Spleen (tissue), 7 donors: ENCODE data around the gene PALS1.

Experiments used
- POLR2A ChIP-seq, 3 donors: fragments of 450-650 bp; IDR thresholded peaks; one replicate each; pipeline ENCODE4 v1.5.1; 2017; ENCODE audit warnings: antibody characterized with exemption in 3 of 3, mild to moderate bottlenecking in 1 of 3
- TF ChIP-seq, protein P1 (sequence below), 11 experiments: fragments of 200-600 bp in 7 of 11; fragments of 450-650 bp in 4 of 11; sonication (generic) in 4 of 11; IDR thresholded peaks in 8 of 11; conservative IDR thresholded peaks in 3 of 11; 1 replicate in 7 of 11; 2 replicates in 4 of 11; pipeline versions ENCODE4 v1.4.0 to v1.8.0; 2016 to 2021; ENCODE audit warnings: antibody characterized with exemption in 11 of 11, inconsistent platforms in 4 of 11, mild to moderate bottlenecking in 1 of 11
- donor health status: DM: no; HTN: no; CAD: no; lungs with moderate emphysema.
- donor health status: DM: no; HTN: no; CAD: no.
- donor health status: DM: no; HTN: no; CAD: no.

- TF ChIP-seq, protein P1, sequence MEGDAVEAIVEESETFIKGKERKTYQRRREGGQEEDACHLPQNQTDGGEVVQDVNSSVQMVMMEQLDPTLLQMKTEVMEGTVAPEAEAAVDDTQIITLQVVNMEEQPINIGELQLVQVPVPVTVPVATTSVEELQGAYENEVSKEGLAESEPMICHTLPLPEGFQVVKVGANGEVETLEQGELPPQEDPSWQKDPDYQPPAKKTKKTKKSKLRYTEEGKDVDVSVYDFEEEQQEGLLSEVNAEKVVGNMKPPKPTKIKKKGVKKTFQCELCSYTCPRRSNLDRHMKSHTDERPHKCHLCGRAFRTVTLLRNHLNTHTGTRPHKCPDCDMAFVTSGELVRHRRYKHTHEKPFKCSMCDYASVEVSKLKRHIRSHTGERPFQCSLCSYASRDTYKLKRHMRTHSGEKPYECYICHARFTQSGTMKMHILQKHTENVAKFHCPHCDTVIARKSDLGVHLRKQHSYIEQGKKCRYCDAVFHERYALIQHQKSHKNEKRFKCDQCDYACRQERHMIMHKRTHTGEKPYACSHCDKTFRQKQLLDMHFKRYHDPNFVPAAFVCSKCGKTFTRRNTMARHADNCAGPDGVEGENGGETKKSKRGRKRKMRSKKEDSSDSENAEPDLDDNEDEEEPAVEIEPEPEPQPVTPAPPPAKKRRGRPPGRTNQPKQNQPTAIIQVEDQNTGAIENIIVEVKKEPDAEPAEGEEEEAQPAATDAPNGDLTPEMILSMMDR (IDR thresholded peaks at IDR 0.05 in 8 of 11, conservative IDR thresholded peaks at IDR 0.05 in 3 of 11): no peak
- no peak for TF ChIP-seq POLR2A (IDR thresholded peaks at IDR 0.05)
These were observed 42.2 kb upstream of the PALS1 start for GRCh38 chr14:67199016-67199415.
